Measurements from ENCODE around the gene CHADL.
"Not testable (repeated sequence)": the region's sequence is repeated elsewhere in the genome, so short reads cannot be mapped to it uniquely, and the experiment has no call there.

Gene CHADL, protein sequence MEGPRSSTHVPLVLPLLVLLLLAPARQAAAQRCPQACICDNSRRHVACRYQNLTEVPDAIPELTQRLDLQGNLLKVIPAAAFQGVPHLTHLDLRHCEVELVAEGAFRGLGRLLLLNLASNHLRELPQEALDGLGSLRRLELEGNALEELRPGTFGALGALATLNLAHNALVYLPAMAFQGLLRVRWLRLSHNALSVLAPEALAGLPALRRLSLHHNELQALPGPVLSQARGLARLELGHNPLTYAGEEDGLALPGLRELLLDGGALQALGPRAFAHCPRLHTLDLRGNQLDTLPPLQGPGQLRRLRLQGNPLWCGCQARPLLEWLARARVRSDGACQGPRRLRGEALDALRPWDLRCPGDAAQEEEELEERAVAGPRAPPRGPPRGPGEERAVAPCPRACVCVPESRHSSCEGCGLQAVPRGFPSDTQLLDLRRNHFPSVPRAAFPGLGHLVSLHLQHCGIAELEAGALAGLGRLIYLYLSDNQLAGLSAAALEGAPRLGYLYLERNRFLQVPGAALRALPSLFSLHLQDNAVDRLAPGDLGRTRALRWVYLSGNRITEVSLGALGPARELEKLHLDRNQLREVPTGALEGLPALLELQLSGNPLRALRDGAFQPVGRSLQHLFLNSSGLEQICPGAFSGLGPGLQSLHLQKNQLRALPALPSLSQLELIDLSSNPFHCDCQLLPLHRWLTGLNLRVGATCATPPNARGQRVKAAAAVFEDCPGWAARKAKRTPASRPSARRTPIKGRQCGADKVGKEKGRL

DNA sequence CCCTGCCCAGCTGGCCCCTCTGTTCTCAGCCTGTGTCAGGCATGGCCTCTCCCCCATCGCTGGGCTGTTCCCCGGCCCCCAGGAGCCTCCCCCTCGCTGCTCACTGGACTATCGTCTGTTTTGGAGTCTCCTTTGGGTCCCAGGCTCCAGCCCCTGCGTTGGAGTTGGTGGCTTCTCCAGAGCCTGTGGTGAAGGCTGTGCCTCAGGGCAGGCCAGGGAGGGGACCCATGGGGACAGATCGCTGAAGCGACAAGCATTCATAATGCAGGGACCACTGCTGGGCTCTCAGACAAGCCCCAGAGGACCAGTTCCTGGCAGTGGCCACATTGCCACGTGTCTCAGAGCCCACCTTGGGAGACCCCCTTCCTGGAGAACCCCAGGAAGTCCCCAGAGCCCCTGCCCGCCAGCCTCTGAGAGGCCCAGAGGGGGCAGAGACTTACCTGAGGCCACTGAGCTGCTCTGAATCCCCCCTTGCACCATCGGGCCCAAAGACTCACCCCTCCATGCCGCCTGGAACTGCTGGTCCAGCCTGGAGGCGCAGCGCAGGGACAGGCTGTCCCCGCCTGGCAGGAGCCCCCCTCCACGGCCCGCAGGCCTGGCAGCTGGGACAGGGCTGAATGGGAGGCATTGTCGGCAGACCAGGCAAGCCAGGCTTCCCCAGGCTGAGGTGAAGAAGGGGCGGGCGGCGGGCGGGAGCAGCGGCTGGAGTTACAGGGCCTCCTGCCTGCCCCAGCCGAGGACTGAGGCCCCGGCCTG, at the start of gene CHADL:
Gene CHADL (minus strand): TSS at position 555 of the 756 bp plus-strand sequence. CDS start 50 bp downstream, at position 505.
- peak; percentile 79 for DNase-seq

DNA sequence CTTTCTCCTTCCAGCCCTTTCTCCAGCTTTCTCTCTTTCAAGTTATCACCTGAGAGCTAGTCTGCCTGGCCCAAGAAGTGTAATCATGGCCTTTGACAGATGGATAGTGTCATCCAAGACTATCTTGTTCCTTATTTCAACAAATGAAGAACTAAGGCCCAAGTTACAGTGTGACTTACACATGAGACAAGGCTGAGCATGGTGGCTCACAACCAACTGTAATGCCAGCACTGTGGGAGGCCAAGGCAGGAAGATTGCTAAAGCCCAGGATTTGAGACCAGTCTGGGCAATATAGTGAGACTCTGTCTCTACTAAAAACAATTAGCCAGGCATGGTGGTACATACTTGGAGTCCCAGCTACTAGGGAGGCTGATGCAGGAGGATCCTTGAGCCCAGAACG, 48.9 kb upstream of the CHADL start:
- no peak for DNase-seq

GRCh38 chr22:41288245-41288946, 47.7 kb upstream of the CHADL start:
- peak; percentile 96 for DNase-seq

GRCh38 chr22:41286639-41287091, 45.9 kb upstream of the CHADL start:
- no peak for DNase-seq

GRCh38 chr22:41285820-41286638, 45.3 kb upstream of the CHADL start, which contains the start of gene RANGAP1:
Gene RANGAP1, minus strand, starts transcription at chr22:41286187. Its CDS starts 5,143 bp downstream, at chr22:41281044.
- peak; percentile 100 for DNase-seq

- DNase-seq: peak; percentile 96
Measured at GRCh38 chr22:41285441-41285819, 44.7 kb upstream of the CHADL start.

DNA sequence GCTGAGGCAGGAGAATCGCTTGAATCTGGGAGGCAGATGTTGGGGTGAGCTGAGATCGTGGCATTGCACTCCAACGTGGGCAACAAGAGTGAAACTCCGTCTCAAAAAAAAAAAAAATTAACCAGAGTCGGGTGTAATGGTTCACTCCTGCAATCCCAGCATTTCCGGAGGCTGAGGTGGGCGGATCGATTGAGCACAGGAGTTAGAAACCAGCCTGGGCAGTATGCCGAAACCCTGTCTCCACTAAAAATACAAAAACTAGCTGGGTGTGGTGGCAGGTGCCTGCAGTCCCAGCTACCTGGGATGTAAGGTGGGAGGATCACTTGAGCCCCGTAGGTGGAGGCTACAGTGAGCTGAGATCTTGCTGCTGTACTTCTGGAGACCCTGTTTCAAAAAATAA, 43.7 kb upstream of the CHADL start:
- DNase-seq: no peak

DNA sequence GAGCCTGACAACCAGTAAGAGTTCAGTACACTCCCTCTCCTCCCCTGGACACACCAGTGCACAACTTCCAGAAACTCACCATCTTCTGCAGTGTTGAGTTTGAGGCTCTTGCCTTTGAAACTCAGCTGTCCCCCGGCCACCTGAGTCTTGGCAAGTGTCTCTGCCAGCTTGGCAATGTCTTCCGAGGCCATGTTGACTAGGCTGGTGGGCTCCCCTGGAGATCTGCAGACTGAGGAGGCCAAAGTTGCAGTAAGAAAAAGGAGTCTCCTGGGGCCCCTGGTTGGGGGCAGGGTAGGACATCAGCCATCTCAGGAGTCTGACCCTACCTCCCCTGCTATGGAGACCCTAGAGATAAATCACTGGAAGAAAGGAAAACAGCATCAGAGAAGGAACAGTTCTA, 40.1 kb upstream of the CHADL start:
- DNase-seq: no peak

DNA sequence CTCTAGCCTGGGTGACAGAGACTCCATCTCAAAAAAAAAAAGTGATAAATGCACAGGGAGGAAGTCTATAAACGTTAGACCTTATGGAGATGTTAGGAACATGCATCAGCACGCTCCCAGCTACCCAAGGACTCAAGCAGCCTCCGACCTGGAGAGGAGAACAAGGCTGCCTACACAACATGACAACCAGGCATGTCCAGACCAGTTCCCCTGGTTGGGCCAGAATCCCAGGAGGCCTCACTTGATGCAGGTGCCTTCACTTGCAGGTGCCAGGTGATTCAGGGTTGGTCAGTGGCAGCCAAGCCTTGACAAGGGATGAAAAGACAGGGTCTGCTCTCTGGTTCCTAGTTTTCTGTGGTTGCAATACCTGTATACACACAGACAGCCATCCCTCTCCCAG, 39.3 kb upstream of the CHADL start:
- DNase-seq: no peak

DNA sequence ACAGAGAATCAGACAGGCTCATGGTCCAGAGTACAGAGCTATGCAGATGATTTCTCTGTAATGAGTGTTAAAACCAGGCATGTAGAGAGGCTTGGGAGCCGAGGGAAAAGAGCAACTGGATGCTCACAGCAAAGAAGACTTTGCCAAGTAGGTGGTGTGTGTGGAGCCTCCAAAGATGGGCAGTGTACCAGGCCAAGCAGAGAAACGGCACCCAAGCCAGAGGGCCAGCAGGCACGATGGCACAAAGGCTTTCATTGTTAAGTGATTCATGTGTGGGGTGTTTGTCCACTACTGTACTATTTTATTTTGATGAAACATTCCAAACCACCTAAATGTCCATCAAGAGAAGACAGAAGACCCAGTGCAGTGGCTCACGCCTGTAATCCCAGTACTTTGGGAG, 34.1 kb upstream of the CHADL start:
- no peak for DNase-seq

DNA sequence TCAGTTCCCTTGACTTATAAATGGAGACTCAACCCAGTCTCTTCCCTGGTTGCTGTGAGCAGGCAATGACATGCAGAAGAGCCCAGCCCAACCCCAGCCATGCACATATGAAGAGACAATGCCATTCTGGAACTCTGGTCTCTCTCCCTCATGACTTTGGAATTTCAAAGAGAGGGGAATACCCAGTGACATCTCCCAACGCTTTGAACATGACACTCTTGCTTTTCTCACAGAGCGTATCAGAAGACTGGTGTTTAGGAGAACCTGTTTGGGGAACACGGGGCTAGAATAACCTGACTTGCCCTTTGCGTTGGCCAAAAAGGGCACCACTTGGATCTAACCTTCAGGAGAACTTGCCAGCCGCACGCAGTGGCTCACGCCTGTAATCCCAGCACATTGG, 32.4 kb upstream of the CHADL start:
- DNase-seq: no peak

- no peak for DNase-seq
Measured at GRCh38 chr22:41271787-41272186, 31.1 kb upstream of the CHADL start.

GRCh38 chr22:41267958-41268357, 27.2 kb upstream of the CHADL start:
- DNase-seq: no peak

DNA sequence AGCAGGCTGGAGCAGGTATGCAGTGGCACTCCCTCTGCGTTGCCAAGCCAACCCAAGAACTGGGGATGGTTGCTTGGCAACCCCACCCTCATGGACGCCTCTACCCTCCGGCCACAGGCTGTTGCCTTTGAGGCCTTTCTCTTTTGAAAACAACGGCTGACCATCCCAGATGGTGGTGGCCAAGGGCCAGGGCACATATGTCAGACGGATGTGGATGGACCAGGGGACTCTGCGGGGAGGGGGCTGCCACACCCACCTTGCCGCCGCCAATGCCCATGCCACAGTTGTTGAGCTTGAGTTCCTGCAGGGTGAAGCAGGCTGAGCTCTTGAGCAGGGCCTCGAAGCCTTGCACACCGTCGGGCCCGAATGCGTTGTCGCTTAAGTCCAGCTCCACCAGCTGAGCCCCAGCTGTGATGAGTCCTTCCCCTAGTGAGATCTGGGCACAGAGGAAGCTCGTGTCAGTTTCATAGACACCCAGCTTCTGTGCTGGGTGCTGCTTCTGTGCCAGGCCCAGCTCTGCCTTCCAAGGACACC, 23.7 kb upstream of the CHADL start:
- DNase-seq: no peak

GRCh38 chr22:41263704-41264103, 23.0 kb upstream of the CHADL start:
- DNase-seq: no peak

DNA sequence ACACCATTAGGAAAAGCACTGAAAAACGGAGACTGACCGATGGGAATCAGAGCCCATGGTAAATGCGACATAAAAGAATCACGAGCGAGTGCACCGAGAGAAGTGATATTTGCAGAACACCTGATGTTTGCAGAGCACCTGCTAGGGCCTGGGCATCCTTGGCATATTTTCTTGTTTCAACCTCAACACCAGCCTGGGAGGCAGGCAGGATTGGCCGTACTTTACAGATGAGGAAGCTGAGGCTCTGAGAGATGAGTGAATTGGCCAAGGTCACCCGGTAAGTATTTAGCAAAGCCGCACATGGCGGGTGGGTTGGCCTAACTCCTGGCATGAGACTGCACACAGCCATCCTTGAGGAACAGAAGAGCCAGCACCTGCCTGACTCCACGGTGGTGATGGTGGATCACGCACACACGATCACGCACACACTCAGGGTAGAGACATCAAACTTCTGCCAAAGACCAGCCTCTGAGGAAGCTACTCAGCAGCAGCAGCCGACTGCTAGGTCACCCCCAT, 21.6 kb upstream of the CHADL start:
- peak; percentile 36 for DNase-seq

GRCh38 chr22:41261541-41262249, 21.0 kb upstream of the CHADL start:
- peak; percentile 35 for DNase-seq

- DNase-seq: peak; percentile 43
Measured at GRCh38 chr22:41260871-41261270, 20.1 kb upstream of the CHADL start.

DNA sequence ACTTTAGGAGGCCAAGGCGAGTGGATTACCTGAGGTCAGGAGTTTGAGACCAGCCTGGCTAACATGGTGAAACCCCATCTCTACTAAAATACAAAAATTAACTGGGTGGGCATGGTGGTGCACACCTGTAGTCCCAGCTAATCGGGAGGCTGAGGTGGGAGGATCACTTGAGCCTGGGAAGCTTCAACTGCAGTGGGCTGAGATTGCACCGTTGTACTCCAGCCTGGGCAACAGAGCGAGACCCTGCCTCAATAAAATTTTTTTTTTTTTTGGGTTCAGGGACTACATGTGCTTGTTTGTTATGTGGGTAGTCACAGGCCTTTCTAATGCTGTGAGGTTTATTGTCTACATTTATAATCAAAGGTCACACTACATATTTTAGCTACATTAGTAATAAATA, 19.0 kb upstream of the CHADL start:
- not testable (repeated sequence) for DNase-seq

DNA sequence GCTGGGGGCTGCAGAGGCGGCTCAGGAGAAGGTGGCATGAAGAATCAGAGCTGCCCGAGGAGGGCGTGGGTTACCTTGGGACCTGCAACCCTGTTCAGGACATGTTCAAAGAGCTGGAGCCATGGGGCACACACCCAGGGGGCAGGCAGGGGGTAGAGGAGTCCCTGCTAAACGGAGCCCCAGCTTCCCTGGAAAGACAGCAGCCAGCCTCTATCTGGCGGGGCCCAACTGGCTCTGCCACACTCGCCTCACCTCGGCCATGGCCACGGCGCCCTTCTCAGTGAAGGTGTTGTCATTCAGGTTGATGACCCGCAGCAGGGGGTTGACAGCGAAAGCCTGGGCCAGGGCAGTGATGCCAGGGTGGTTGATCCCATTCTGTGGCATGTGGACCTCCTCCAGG, 17.0 kb upstream of the CHADL start:
- peak; percentile 47 for DNase-seq
